ENCODE measurements around the gene IDH3B.

The IDH3B gene

DNA sequence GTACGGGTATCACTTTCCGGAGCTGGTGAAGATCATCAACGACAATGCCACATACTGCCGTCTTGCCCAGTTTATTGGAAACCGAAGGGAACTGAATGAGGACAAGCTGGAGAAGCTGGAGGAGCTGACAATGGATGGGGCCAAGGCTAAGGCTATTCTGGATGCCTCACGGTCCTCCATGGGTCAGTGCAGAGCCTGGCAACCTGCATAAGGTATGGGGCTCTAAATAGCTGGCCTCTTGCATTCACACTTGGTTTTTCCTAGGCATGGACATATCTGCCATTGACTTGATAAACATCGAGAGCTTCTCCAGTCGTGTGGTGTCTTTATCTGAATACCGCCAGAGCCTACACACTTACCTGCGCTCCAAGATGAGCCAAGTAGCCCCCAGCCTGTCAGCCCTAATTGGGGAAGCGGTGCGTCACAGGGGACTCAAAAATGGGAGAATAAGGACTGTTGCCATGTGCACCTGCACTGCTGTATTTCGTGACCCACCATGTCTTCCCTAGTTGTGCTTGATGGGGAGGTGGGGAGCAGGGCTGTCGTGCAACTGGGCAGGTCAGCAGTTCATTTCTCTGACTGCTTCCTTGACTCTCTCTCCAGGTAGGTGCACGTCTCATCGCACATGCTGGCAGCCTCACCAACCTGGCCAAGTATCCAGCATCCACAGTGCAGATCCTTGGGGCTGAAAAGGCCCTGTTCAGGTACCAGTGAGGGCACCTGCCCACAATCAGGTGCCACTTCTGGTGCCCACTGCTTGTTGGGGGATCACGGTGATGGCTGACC is 8.5 kb downstream of the IDH3B start:
- POLR2A ChIA-PET (ENCODE audit: low non-redundant PET), result no interaction called here
- peak overlapping the region; percentile 96 for H3K27ac ChIP-seq

GRCh38 chr20:2654831-2655230 is 9.2 kb downstream of the IDH3B start:
- POLR2A ChIA-PET (ENCODE audit: low non-redundant PET), result no interaction called here
- peak overlapping the region; percentile 96 for H3K27ac ChIP-seq

More for the DNA sequence above, 8.5 kb downstream of the IDH3B start:
- CTCF ChIA-PET, result no interaction called here
- DNase-seq (ENCODE audit: low spot score), result no peak
- TF ChIP-seq, protein P1, sequence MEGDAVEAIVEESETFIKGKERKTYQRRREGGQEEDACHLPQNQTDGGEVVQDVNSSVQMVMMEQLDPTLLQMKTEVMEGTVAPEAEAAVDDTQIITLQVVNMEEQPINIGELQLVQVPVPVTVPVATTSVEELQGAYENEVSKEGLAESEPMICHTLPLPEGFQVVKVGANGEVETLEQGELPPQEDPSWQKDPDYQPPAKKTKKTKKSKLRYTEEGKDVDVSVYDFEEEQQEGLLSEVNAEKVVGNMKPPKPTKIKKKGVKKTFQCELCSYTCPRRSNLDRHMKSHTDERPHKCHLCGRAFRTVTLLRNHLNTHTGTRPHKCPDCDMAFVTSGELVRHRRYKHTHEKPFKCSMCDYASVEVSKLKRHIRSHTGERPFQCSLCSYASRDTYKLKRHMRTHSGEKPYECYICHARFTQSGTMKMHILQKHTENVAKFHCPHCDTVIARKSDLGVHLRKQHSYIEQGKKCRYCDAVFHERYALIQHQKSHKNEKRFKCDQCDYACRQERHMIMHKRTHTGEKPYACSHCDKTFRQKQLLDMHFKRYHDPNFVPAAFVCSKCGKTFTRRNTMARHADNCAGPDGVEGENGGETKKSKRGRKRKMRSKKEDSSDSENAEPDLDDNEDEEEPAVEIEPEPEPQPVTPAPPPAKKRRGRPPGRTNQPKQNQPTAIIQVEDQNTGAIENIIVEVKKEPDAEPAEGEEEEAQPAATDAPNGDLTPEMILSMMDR (conservative IDR thresholded peaks at IDR 0.05; ENCODE audit: low read depth), result no peak

GRCh38 chr20:2654384-2654822 is 9.6 kb downstream of the IDH3B start:
- ChIA-PET POLR2A (ENCODE audit: low non-redundant PET) (no interaction called here), CTCF (interaction anchor here (0.6 kb wide), 1 partner anchor 16 kb away, joined by 3 read pairs; no protein-coding TSS in a partner anchor)
- TF ChIP-seq, protein P1 (conservative IDR thresholded peaks at IDR 0.05; ENCODE audit: low read depth), result no peak
- no peak for DNase-seq (ENCODE audit: low spot score)
- peak overlapping the region; percentile 96 for H3K27ac ChIP-seq

More at GRCh38 chr20:2654831-2655230, 9.2 kb downstream of the IDH3B start:
- no peak for DNase-seq (ENCODE audit: low spot score)
- CTCF ChIA-PET, result no interaction called here
- TF ChIP-seq, protein P1 (conservative IDR thresholded peaks at IDR 0.05; ENCODE audit: low read depth), result no peak

DNA sequence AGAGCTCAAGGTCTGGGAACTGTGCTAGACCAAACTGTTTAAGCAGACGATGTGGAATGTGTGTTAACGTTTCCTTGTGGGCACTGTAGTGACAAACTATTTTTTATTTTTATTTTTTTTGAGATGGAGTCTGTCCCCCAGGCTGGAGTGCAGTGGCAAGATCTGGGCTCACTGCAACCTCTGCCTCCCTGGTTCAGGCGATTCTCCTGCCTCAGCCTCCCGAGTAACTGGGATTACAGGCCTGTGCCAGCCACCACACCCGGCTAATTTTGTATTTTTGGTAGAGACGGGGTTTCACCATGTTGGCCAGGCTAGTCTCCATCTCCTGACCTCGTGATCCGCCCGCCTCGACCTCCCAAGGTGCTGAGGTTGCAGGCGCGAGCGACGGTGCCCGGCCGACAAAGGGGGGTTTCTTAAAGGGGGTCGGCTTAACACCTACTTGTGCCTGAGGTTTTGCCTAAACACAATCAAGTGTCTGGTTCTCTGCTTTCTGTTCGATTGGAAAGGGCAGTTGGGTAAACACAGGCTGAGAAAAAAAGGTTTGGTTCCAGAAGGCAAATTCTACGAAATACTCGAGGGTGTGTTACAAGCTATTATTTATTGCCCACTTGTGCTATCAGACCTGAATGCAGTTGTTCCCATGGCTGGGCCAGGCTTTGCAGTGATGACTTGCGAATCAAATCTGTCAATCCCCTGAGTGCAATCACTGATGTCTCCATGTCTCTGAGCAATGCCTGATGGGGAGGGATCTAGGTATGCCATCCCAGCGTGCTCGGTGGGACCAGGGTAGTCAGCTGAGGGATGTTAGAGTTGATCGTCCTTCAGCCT is 10.2 kb downstream of the IDH3B start:
- CTCF ChIA-PET, result interaction anchor here (0.6 to 1.1 kb wide), 3 partner anchors 16 to 364 kb away, joined by 3 to 4 read pairs (median 3); no protein-coding TSS in a partner anchor
- DNase-seq (ENCODE audit: low spot score), result no peak
- POLR2A ChIA-PET (ENCODE audit: low non-redundant PET), result no interaction called here
- TF ChIP-seq, protein P1 (conservative IDR thresholded peaks at IDR 0.05; ENCODE audit: low read depth), result no peak
- peak overlapping the region; percentile 96 for H3K27ac ChIP-seq

GRCh38 chr20:2652724-2653555 is 11.1 kb downstream of the IDH3B start:
- ChIA-PET POLR2A (ENCODE audit: low non-redundant PET) (interaction anchor here (0.6 to 1.2 kb wide), 2 partner anchors 11 to 17 kb away, joined by 3 to 8 read pairs; partner anchors contain the start of gene IDH3B), CTCF (interaction anchor here (0.6 to 1.7 kb wide), 3 partner anchors 21 to 364 kb away, joined by 3 to 7 read pairs (median 4); no protein-coding TSS in a partner anchor)
- TF ChIP-seq, protein P1 (conservative IDR thresholded peaks at IDR 0.05; ENCODE audit: low read depth), result no peak
- H3K27ac ChIP-seq, result peak overlapping the region; percentile 96
- no peak for DNase-seq (ENCODE audit: low spot score)
